GM12874 (cell line): ENCODE measurements around the gene CACNB4.

Experiments used
- CTCF ChIP-seq: IDR thresholded peaks from 2 replicates; pipeline ENCODE4 v1.5.1; 2011; ENCODE audit warnings: low read depth, mild to moderate bottlenecking, control low read depth, low read length, moderate library complexity; ENCODE audit not compliant: insufficient read depth

CACNB4 gene

DNA sequence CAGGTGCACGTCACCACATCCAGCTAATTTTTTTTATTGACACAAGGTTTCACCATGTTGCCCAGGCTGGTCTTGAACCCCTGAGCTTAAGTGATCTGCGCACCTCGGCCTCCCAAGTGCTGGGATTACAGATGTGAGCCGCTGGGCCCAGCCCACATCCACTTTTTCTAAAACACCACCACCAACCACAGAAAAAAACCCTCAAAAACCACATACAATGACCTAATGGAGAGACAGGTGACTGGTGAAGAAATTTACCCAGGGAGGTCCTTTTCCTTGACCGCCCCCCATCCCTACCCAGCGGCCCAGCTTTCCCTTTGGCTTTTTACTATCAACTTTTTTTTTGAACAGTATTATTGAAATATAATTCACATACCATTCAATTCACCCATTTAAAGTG lies 47.9 kb downstream of the CACNB4 start:
- TF ChIP-seq CTCF: no peak

DNA sequence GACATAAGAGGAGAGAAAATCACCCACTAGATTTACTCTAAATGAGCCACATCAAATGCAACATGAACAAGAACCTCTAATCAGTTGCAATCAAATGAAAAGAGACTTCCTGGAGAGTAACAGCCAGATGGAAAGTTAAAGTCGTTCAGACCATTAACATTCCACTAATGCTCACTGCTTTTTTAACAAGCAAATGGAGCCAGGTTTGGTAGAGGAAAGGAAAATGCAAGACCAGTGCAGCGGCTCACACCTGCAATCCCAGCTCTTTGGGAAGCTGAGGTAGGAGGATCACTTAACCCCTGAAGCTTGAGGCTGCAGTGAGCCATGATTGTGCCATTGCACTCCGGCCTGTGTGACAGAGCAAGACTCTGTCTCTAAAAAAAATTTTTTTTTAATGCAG lies 48.5 kb downstream of the CACNB4 start:
- no peak for TF ChIP-seq CTCF

DNA sequence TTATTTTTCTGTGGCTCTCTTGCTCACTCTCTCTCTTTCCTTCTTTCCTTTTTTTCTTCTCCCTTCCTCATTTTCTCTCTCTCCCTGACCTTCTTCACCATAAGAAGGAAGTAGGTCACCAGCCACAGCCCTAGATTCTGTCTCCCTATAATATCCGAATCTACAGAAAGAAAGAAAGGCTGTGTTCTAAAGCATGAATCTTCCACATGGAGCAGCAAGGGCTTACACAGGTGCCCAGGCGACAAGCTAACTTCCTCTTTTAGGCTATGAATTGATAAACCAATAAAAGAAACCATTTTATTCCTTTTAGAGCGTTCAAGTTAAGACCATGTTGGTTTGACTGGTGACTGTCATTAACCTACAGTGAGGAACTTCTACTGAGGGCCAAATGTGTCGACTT lies 49.3 kb downstream of the CACNB4 start:
- TF ChIP-seq CTCF: no peak

GRCh38 chr2:152047824-152048471 lies 50.9 kb downstream of the CACNB4 start:
- peak; percentile 73 for TF ChIP-seq CTCF

DNA sequence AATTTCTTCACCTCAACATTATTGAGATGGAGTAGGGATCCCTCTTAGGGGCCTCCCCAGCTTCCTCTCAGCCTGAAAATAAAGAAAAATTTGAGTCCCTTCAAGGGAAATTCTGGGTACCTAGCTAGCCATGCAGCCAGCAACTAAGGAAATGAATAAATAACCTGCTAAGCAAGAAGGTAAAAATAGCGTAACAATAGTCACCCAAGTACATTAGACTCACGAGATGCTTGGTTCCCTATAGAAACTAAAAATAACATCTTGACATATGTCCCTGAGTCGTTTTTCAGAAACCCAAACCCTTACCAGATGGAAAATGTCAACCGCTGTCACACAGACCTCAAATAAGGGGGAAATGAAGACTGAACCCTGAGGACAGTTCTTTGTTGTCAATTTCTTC lies 51.9 kb downstream of the CACNB4 start:
- no peak for TF ChIP-seq CTCF

DNA sequence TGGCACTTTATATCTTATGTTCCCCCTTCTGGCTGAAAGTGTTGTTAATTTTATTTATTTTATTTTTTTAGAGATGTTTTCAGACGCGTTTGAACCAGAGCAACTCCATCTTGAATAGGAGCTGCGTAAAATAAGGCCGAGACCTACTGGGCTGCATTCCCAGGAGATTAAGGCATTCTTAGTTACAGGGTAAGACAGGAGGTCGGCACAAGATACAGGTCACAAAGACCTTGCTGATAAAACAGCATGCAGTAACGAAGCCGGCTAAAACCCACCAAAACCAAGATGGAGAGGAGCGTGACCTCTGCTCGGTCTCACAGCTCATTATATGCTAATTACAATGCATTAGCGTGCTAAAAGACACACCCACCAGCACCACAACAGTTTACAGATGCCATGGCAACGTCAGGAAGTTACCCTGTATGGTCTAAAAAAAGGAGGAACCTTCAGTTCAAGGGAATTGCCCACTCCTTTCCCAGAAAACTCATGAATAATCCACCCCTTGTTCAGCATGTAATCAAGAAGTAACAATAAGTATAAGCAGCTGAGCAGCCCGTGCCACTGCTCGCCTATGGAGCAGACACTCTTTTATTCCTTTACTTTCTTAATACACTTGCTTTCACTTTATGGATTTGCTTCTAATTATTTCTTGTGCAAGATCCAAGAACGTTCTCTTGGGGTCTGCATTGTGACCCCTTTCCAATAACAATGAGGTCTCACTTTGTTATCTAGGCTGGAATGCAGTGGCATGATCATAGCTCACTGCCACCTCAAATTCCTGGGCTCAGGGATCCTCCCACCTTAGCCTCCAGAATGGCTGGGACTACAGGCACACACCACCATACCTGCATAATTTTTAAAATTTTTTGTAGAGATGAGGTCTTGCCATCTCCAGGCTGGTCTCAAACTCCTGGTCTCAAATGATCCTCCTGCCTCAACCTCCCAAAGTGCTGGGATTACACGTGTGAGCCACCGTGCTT lies 55.9 kb downstream of the CACNB4 start:
- no peak for TF ChIP-seq CTCF

DNA sequence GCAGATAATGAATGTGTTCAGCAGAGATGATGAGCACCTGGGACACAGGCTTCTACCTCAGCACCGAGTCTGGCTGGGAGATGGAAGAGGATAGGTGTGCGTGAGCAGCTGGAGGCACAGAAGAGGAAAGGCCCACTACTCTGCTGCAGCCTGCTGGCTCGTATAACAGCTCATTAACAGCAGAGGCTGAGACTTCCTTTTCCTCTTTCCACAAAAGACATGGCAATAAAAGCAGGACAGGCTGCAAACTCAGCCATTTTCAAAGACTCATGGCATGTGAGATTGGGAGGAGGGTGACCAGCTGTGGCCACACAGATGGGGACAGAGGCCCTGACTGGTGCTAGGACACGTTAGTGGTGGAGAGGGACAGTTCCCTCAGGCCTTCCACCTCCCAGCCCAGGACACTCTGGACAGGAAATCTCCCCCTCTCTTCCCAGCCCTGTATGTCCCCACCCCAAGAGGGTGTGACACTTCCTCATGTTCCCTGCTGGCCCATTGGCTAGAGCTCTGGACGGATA lies 60.3 kb downstream of the CACNB4 start:
- no peak for TF ChIP-seq CTCF
